Measurements from ENCODE around the gene PTTG1IP. TPM values are rescaled to one million over a fixed set of nuclear protein-coding genes. Genes with fewer than 3 reads are reported as not detected.

The PTTG1IP gene
- total RNA-seq, 6 experiments from 2014 or later, result 241 to 290 (median 277) TPM

GRCh38 chr21:44911068-44911383, 37.5 kb upstream of the PTTG1IP start:
- Mint-ChIP-seq H3K27me3 (ENCODE audit: insufficient read depth) (peaks cover 13% of the 10 kb centered on the region), H3K4me3 (no peak overlapping the region), H3K9me3 (no peaks in the 10 kb centered on the region), H3K4me1 (ENCODE audit: low read depth) (peaks cover 16% of the 10 kb centered on the region), H3K27ac (no peak overlapping the region), H3K36me3 (ENCODE audit: low read depth) (no peaks in the 10 kb centered on the region)
- TF ChIP-seq CTCF (IDR thresholded peaks at IDR 0.05), result no peak
- DNase-seq, result no peak

GRCh38 chr21:44910229-44911067, 37.0 kb upstream of the PTTG1IP start:
- TF ChIP-seq CTCF (IDR thresholded peaks at IDR 0.05), result no peak
- no peak overlapping the region for H3K27ac Mint-ChIP-seq
- DNase-seq, result no peak
- peaks cover 13% of the 10 kb centered on the region for H3K27me3 Mint-ChIP-seq (ENCODE audit: insufficient read depth)
- no peak overlapping the region for H3K4me3 Mint-ChIP-seq
- H3K9me3 Mint-ChIP-seq, result no peaks in the 10 kb centered on the region
- no peaks in the 10 kb centered on the region for H3K36me3 Mint-ChIP-seq (ENCODE audit: low read depth)
- peaks cover 14% of the 10 kb centered on the region for H3K4me1 Mint-ChIP-seq (ENCODE audit: low read depth)

- H3K27ac Mint-ChIP-seq, result no peak overlapping the region
- no peak overlapping the region for H3K4me3 Mint-ChIP-seq
- no peaks in the 10 kb centered on the region for H3K36me3 Mint-ChIP-seq (ENCODE audit: low read depth)
- no peak for TF ChIP-seq CTCF (IDR thresholded peaks at IDR 0.05)
- no peak for DNase-seq
- H3K9me3 Mint-ChIP-seq, result no peaks in the 10 kb centered on the region
- peaks cover 13% of the 10 kb centered on the region for H3K27me3 Mint-ChIP-seq (ENCODE audit: insufficient read depth)
- H3K4me1 Mint-ChIP-seq (ENCODE audit: low read depth), result peaks cover 6% of the 10 kb centered on the region
Measured at GRCh38 chr21:44909719-44910118, 36.2 kb upstream of the PTTG1IP start.

GRCh38 chr21:44908908-44909307, 35.4 kb upstream of the PTTG1IP start:
- no peaks in the 10 kb centered on the region for H3K36me3 Mint-ChIP-seq (ENCODE audit: low read depth)
- no peak for TF ChIP-seq CTCF (IDR thresholded peaks at IDR 0.05)
- no peak overlapping the region for H3K4me3 Mint-ChIP-seq
- DNase-seq, result no peak
- H3K27ac Mint-ChIP-seq, result no peak overlapping the region
- no peaks in the 10 kb centered on the region for H3K4me1 Mint-ChIP-seq (ENCODE audit: low read depth)
- H3K27me3 Mint-ChIP-seq (ENCODE audit: insufficient read depth), result peaks cover 13% of the 10 kb centered on the region
- H3K9me3 Mint-ChIP-seq, result no peaks in the 10 kb centered on the region

GRCh38 chr21:44907966-44908895, 34.7 kb upstream of the PTTG1IP start:
- Mint-ChIP-seq H3K4me3 (no peak overlapping the region), H3K4me1 (ENCODE audit: low read depth) (no peaks in the 10 kb centered on the region), H3K27me3 (ENCODE audit: insufficient read depth) (peaks cover 13% of the 10 kb centered on the region), H3K27ac (no peak overlapping the region), H3K9me3 (no peaks in the 10 kb centered on the region), H3K36me3 (ENCODE audit: low read depth) (no peaks in the 10 kb centered on the region)
- no peak for DNase-seq
- no peak for TF ChIP-seq CTCF (IDR thresholded peaks at IDR 0.05)
